GDM1 (cell line): ENCODE data around the gene ARHGEF3.

Experiments
- DNase-seq: peaks from one replicate; lab custom pipeline; 2025; lab: John Stamatoyannopoulos, UW

Gene ARHGEF3

DNA sequence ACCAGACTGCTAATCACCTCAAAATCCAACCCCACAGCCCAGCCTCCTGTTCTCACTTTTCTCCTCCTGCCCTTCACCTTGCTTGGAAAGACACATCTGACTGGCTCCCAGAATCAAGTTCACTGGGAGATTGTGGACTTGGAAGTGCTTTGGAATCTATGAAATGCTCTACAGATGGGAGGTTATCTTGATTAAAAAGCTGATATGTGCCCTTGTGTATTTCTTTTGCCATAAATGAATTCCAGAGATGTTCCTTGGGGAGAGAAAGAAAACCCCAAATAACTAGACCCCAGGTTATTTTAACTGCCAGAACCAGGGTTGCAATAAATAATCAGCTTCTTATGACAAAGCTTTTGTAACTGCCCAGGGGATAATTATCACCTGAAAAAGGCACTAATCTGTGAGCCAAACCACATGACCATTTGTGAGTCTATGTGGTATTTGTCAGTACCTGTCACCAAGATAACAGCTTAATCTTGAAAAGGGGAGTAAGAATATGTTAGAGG, 21.7 kb upstream of the ARHGEF3 start:
- no peak for DNase-seq

DNA sequence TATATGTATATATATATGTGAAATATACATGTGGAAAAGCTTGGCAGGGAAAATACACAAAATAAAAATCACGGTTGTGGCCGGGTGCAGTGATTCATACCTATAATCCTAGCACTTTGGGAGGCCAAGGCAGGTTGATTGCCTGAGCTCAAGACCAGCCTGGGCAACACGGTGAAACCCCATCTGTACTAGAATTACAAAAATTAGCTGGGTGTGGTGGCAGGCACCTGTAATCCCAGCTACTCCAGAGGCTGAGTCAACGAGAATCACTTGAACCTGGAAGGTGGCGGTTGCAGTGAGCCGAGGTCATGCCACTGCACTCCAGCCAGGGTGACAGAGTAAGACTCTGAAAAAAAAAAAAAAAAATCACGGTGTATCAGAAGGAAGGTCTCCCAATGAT, 20.8 kb upstream of the ARHGEF3 start:
- no peak for DNase-seq

DNA sequence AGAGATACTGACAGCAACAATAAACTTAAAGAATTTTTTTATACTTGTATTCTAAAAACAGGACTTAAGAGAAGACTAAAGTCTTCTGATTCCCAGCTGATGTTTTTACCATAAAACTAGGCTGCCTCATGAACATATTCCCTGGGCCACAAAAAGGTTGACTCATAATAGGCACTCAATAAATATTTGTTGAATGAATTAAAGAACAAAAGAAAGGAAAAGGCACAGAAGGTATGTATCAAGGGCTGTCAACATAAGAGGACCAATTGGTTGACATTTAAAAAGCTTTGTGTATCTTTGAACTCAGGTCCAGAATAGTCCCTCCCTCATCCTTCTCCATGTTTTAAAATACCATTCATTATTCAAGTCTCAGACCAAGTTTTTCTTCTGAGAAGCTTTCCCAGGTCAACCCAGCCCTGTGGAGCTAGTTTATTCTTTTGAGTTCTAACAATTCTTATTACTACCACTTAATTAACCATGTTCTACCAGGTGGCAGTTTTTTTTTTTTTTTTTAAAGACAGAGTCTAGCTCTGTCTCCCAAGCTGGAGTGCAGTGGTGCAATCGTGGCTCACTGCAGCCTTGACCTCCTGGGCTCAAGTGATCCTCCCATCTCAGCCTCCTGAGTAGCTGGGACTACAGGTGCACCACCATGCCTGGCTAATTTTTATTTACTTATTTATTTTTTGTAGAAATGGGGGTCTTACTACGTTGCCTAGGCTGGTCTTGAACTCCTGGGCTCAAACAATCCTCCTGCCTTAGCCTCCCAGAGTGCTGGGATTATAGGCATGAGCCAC, 17.5 kb upstream of the ARHGEF3 start:
- DNase-seq, result no peak

DNA sequence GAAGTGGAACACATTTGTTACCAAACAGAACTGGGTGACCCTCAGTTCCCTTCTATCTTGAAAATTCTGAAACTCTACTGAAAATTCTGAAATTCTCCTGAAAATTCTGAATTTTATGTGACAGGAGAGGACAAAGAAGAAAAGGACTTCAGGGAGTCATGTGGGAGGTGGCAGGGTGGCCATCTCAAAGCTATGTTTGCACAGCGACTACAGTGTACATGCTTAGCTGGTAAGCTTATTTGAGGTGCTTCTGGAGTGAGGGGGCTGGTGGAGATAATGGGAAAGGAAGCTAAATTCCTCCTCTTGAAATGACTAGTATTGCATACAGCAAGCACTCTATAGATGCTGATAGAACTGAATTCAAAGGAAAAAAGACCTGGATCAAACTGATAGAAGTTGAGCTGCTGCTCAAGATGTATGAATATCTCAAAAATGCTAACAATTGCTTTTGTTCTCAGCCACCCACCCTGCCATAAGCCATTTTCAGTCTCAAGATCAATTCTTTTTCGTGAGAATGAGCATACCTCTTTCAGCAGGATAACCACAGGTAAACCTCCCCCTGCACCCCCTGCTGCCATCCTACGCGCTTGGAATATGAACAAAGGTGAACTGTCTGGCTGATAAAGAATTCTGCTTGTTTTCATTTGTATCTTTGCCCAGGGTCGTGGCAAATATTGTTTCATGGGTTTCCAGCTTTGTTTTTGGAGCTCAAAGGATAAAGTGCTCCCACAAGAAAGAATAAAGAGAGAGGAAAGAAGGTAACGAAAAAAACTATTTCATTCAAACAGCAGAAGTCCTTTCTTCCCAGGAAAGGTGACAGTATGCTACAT, 16.6 kb upstream of the ARHGEF3 start:
- DNase-seq, result no peak

DNA sequence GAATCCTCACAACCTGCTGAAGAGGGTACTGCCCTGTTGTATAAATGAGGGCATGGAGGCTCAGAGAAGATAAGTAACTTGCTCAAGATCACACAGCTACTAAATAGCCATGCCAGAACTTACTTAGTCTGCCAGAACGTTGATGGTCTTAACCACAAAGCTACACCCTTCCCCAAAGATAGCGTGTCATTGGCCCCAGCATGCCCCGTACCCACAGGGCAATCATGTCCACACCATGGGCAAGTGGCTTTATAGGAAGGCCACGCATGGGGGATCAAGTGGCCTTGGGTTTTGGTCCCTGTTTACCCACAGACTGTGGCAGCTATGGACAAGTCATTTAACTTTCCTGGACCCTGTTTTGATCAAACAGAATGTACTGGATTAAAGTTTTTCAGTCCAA, 15.9 kb upstream of the ARHGEF3 start:
- DNase-seq, result no peak

DNA sequence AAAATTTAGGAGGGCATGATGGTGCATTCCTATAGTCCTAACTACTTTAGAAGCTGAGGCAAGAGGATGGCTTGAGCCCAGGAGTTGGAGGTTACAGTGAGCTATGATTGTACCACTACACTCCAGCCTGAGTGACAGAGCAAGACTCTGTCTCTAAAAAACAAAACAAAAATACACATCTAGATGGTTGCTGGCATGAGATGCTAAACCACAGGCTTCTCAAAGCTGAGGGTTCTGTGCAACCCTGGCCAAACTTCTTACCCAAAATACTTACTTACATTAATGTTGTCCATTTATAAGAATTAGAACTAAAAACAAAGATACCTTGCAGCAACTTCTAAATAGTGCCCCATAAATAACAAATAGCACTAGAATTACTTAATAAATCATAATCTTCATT, 14.3 kb upstream of the ARHGEF3 start:
- DNase-seq, result no peak

DNA sequence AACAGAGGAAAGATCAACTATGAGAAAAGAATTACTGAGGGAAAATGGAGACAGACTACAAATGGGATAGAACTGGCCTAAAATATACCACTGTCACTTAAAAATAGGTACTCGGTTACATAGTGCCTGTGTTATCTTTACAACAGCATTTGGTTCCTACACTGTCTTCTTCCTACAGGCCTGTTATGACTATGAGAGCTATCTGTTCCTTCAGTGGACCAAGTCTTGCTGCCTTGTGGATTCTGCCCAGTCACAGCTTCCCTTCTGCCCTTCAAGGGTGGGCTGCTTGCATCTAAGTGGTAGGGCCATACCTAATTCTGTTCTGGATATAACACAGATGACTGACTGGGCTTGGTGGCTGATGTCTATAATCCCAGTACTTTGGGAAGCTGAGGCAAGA, 13.8 kb upstream of the ARHGEF3 start:
- DNase-seq, result no peak

DNA sequence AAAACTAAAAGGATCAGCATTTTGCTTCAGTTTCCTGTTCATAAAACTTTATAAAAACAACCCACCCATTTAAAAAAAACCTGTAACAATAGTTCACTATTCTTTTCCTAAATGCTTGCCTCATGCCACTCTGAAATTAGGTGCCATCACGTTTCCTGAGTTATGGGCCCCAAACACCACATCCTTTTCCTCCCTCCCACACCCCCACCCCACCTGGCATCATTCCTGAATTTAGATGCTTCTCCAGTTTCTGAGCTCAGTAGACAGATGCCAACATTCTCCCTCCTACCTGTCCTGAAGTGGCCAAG, 11.9 kb upstream of the ARHGEF3 start:
- DNase-seq, result peak; percentile 12

DNA sequence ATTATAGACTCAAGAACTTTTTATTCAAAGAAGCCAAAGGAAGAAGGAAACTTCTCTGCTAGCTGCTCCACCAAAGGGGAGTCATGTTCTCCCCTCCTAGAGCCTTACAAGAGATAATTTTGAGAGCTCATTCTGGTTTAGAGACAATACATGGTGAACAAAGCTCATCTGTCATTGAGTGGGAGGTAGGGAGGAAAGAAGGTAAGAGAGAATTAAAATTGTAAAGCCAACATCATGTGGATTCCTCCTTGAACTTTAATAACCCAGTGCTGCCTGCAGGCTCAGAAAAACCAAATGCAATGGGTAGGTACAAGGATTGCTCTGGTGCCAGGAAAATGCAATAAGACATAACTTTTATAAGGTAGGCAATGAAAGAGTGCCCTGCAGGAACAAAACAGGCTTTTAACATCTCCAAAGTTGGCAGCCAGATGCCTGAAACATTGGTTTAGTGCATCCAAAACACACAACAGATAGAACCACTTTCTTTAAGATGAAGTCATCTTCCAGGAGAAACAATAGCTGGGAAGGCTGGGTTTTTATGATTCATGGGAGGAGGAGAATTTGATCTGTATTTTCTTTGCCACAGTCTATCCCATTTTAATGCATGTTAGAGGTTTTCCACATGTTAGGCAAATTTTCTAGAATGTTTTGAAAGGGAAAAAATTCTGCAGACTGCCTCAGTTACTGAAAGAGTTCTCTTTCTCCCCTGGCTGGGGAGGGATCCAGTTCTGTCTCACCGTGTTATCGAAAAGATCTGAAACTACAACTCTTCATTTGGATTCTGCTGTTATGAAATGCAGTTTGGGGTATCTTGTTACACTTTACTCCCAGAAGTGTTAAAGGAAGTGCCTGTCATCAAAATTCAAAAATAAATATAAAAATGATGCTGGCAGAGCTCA, 11.3 kb upstream of the ARHGEF3 start:
- no peak for DNase-seq

DNA sequence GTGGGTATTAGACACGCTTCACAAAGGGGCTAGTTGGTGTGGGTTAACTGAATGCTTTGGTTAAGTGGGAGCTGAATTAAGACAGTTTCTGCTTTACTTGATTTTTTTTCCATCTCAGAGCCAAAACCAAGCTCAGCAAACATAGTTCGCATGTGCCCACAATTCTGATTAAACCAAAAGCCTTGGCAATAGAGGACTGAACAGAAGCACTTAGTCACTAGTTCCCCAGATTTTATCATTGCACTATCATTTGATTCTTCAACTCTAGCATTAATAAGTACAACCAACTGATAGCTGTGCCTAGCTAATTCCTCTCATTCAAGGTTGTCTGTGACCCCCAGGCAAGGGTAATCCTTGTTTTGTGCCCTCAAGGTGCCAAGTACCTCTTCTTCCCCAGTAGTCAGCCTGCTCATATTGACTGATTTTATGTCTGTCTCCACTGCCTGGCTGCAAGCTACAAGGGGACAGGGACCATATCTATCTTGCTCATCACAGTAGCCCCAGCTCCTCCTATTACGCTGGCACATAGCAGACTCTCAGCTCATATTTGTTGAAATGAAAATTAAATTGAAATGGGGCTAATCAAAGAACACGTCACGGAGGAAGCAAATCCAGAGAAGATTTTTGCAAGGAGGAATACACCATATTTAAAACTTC, 9.9 kb upstream of the ARHGEF3 start:
- DNase-seq, result no peak

DNA sequence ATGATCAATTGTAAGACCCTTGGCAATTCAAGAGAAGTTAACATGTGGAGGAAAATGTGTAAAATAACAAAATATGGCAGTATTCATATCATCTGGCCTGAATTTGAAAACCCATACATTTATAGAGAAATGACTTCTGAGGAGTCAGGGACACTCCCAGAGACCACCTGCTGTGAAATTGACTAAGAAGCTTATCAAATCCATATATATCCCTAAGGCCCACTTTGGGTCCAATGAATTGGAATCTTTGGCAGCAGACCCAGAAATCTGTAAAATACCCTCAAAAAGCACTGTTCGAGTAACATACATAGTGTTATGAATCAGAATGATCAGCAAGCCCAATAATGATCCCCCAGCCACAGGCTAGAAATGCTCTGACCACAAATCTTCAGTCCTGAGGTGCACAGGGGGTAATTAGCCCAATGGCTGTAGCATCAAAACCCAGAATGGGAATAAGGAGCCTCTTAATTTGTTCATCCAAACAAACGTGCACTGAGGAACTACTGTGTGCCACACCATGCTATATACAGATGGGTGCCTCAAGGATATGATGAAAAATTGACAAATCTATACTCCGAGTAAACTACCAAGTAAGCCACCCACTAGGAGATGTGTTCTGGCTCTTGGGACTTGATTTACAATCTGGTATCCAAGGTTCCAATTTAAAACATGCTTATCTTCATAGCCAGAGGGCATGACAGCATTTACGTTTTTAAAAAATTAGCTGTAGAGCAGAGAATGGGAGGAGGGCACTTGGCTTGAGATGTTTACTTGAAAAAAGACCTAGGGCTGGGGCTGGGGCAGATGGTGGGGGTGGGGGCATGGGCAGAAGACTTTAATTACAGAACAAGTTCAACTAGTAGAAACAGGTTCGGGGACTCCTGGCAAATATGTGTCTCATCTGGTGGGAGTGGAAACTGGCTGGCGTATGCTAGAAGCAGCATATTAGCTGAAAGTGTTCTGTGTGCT, 9.1 kb upstream of the ARHGEF3 start:
- DNase-seq, result no peak

DNA sequence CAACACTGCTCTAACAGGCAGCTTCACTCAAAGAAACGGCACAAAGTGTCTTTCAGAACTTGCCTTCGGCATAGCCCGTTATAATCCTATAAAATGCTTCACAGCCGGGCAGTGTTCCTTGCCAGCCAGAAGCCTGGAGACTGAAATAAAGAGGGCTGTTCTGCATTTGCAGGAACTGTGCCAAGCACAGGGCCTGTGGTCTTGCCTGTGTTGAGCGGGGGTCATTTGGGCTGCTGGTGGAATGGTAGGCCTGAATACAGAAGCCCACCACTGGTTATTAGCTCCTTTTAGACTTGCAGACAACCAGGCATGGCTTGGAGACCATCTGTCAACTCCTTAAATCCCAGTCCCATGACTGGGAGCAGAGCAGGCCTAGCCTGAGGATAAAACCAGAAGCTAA, 4.7 kb upstream of the ARHGEF3 start:
- DNase-seq, result no peak

DNA sequence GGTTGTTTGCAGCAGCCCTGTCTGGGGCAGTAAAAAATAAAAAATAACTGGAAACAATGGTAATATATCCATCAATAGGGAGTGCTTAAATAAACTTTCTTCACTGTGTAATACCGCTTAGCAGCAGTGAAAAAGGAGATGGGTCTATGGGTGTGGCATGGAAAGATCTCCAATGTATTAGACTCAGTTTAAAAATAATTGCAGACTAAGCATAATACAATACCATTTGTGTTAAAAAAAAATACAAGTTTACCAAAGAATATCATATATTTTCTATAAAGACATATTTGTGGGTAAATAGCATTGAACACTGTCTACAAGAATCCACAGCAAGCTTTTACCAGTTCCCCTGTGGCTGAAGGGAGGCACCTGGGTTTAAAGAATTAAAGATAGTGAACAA, 1.0 kb upstream of the ARHGEF3 start:
- DNase-seq, result no peak

DNA sequence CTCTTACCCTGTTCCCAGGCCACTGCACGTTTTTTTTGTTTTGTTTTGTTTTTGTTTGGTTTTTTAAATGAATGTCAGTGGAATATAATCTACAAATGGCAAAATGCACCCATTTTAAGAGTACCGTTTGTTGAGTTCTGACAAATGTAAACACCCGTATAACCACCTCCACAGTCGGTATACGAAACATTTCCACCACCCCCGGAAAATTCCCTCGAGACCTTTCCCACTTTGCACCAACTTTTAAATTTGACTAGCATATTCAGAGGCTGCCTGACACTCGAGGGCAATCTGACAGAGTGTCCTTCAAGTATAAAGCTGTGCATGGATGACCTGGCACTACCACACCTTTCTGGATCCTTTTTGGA, 613 bp upstream of the ARHGEF3 start:
- DNase-seq, result no peak

DNA sequence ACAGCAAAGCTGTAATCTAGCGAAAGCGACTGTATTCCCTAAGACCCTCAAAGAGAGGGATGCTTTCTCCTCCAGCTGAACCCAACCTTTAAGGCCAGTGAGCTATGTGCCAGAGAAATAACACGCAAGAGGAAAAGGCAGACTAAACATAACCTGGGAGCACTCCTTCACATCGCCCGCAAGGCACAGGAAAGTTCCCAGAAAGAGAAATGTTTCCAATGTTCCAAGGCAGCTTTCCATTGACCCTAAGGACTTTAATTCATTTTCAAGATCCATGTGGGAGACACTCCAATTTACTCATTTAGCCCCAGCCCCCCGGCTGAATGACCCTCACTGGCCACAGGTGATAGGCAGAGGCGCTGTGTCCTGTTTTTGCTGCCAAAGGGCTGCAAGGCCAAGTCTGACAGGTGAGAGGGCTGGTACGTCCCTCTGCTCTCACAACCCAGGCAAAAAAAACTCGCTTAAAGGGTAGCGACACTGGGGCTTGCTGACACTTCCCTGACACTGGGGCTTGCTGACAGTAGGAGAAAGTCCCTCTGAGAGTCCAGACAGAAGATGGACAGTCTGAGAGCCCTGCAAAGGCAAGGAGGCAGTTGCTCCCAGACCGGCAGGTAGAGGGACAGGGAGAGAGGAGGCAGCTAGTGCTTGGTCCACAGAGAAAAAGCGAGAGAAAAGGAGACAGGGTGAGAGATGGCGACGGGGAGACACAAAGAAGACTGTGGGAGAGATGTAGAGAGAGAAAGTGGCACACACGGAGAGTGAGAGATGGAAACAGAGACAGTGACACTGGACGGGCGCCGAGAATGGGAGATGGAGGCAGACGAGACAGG, 702 bp downstream of the ARHGEF3 start:
- DNase-seq, result no peak

DNA sequence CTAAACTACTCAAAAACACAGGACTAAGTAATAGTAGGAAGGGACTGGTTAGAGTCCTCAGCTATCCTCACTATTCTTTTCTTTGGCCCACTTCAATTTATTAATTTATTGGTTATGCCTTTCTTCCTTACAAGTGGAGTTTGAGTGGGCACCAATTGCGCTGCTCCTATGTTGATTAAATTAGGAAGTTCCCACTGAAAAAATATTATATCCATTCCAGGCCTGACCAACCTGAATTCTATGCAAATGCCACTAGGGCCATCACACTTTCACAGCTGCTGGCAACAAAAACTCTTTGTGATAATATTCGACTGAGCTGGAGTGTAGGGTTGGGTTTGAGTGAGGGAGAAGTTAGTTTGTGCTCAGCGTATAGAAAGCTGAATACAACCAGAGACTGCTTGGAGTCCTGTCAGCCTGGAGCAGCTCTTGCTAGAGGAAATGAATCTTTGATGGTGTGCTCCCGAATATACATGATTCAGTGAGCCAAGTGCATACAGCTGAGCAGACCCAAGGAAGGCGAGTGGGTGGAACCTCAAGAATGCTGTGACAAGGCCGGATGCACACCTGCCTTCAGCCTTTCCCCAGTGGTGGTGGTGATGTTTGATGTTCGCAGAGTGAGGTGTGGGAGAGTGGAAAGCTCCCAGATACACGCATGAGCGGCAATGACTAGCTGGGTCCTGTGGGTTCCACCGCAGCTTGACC, 1.5 kb downstream of the ARHGEF3 start:
- peak; percentile 33 for DNase-seq

DNA sequence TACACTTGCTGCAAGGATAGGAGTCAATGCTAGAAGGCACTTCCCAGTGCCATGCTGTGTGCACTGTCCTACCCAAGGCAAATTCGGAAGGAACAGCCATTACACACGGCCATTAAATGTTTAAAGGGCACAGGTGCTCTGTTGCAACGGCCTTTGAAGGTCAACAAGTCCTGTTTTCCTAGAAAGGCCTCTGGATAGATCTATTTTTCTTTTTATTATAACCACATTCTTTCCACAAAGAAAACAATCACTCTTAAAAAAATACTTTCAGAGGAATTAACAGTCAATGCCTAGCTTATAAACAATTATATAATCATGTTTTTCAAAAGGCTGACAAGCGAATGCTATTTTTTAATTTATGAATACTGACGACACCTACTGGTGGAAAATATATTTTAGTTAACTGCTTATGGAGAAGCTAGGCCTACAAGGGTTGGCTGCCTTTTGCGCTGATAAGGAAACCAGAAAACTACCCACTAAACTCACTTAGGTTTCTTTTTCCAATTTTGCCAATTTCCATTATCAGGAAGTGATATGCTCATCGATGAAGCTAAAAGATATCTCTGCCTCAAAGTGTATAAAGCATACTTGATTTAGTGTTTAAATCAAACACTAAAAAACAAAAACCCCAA, 2.4 kb downstream of the ARHGEF3 start:
- peak; percentile 39 for DNase-seq

DNA sequence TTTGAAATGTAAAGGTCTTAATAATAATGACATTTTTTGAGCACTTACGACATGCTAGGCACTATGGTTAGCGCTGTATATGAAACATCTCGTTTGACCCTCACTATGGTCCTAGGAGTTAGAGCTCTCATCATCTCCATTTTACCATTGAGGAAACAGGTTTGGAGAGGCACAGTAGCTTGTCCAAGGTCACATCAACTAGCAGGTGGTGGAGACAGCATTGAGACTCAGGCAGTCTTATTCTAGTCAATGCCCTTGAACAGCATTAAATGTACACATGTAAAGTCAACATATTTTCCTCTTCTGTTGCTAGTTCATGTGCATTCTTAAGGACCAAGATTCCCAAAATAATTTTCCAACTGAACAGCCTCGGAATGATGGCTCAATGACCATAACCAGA, 4.8 kb downstream of the ARHGEF3 start:
- no peak for DNase-seq

DNA sequence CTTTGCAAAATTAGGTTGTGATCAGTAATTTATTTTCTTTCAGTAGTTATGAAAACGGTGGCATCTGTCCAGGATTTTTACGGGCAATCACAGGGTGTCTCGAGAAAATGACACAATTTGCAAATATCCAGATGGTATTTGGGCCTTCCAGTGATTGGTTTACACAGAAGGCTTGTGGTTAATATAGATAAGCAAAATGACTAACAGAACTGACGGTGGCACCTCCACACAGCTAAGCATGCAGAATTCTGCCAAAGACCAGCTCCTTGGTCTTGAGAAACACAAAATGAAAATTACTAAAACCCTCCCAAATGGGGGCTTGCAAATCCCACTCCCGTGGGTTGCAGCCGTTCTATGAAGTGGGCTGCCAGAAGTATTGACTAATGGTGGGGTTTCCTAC, 5.5 kb downstream of the ARHGEF3 start:
- no peak for DNase-seq
